IPS DF 6.9 (cell line): ENCODE measurements around the gene RPL22.
A peak's percentile ranks its signal among the peaks of the same experiment; 100 is the strongest.

Source experiments
- DNase-seq: peaks from one replicate; pipeline ENCODE4 v3.0.0-alpha.2; 2013; ENCODE audit warnings: low read depth, low spot score
- H3K27ac ChIP-seq: one replicate; pipeline ENCODE4 v1.5.1; 2013; ENCODE audit warnings: low read length, control low read depth
- H3K27me3 ChIP-seq: 2 replicates; pipeline ENCODE4 v1.6.1; 2013; ENCODE audit warnings: mild to moderate bottlenecking, low read length; ENCODE audit not compliant: control insufficient read depth, insufficient read depth
- H3K36me3 ChIP-seq: 2 replicates; pipeline ENCODE4 v1.6.1; 2013; ENCODE audit warnings: low read length; ENCODE audit not compliant: control insufficient read depth, insufficient read depth
- H3K4me1 ChIP-seq: 2 replicates; pipeline ENCODE4 v1.6.1; 2013; ENCODE audit warnings: low read length; ENCODE audit not compliant: control insufficient read depth, insufficient read depth
- H3K4me3 ChIP-seq: 2 replicates; pipeline ENCODE4 v1.5.1; 2013; ENCODE audit warnings: mild to moderate bottlenecking, low read length
- H3K9me3 ChIP-seq: 2 replicates; pipeline ENCODE4 v1.6.1; 2013; ENCODE audit warnings: low read length, inconsistent platforms; ENCODE audit not compliant: control insufficient read depth, insufficient read depth
- WGBS: extraction: QIAGEN DNeasy Blood & Tissue Kit; methylation state at CpG from one replicate; pipeline ENCODE4 v1.1.7; 2013; ENCODE audit warnings: mixed read lengths, missing lambda C conversion rate; ENCODE audit not compliant: insufficient read length, insufficient coverage; 5-methylcytosine and 5-hydroxymethylcytosine counted together

The RPL22 gene

DNA sequence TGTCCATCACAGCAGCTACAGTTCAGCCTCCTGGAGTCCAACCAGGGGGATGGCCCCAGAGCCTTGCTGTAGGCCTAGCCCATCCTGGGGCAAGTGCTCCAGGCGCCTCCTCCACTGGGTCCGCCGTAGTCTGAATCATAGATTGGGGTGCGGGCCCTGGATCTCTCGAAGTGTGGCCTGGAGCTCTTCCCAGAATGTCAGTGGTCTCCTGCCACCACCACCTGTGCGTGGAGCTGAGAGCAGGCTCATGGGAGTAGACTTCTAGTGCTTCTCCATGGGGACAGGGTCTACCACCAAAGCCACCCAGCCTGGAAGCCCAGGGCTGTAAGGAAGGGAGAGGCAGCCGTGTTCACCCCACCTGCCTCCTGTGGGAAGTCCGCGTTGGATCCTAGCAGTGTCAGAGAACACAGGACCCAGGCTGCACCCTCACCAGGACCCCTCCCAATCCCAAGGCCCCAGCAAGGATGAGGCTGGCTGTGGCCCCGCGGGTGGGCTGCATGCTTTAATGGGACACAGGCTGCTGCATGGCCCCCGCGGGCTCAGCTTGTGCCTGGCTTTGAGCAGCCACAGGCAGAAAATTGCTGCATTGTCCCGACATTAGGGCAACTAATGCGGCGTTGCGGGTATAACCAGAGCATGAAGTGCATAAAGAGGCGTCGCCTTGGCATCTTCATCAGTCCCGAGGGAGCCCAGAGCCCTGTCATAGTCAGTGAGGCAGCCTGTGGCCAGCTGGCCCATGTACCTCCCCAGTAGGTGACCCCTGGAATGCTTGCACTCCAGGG is 43.8 kb upstream of the RPL22 start:
- H3K4me3 ChIP-seq: peak overlapping the region; percentile 73; the same call in 1 of the 2 replicates
- no CpG with 5 or more reads among the region's 20 CpGs for WGBS
- no peaks in the 10 kb centered on the region for H3K36me3 ChIP-seq
- no peaks in the 10 kb centered on the region; the same call in 1 of the 2 replicates for H3K27me3 ChIP-seq
- H3K4me1 ChIP-seq: peaks cover 16% of the 10 kb centered on the region
- no peaks in the 10 kb centered on the region for H3K9me3 ChIP-seq
- H3K27ac ChIP-seq: no peak overlapping the region
- no peak for DNase-seq

DNA sequence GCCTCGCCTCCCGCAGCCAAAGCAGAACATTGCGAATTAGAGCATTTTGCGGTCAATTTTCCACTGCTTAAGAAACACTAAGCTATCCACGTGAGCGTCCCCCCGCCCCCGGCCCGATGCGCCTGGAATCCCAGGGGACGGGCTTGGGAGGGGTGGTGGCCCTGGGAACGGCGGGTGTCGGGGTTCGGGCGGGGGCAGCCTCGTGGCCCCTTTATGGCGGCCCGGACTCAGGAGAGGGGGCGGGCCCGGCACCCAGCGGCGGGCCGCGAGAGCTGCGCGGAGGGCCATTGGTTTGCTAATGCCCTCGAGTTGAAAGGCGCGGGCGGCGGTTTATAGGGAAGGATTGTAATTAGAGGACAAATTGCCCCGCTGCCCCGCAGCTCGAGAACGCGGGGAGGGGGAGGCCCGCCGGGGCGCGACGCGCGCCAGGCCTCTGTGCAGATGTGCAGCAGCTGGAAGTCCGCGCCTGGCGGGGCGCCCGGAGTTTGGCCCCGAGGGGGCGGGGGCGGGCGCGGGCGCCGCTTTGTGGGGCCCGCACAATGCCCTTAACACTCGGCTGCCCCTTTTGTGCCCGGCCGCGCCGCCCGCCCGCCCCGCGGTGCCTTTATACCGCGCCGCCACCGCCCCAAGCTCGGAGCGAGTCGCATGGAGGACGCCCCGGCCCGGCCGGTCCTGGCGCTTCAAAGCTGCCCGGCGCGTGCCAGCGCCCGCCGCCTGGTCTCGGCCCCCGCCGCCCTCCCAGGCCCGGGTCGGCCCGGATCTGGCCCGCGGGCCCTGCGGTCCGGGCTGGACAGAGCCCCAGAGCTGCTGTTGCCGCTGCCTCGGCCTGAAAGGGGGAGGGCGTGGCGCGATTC is 42.7 kb upstream of the RPL22 start:
- no peaks in the 10 kb centered on the region for H3K27me3 ChIP-seq
- H3K4me1 ChIP-seq: peaks cover 16% of the 10 kb centered on the region
- peak overlapping the region; percentile 15; the same call in 1 of the 2 replicates for H3K4me3 ChIP-seq
- no peak for DNase-seq
- WGBS: no CpG with 5 or more reads among the region's 99 CpGs
- no peaks in the 10 kb centered on the region for H3K36me3 ChIP-seq
- H3K27ac ChIP-seq: no peak overlapping the region
- no peaks in the 10 kb centered on the region for H3K9me3 ChIP-seq

DNA sequence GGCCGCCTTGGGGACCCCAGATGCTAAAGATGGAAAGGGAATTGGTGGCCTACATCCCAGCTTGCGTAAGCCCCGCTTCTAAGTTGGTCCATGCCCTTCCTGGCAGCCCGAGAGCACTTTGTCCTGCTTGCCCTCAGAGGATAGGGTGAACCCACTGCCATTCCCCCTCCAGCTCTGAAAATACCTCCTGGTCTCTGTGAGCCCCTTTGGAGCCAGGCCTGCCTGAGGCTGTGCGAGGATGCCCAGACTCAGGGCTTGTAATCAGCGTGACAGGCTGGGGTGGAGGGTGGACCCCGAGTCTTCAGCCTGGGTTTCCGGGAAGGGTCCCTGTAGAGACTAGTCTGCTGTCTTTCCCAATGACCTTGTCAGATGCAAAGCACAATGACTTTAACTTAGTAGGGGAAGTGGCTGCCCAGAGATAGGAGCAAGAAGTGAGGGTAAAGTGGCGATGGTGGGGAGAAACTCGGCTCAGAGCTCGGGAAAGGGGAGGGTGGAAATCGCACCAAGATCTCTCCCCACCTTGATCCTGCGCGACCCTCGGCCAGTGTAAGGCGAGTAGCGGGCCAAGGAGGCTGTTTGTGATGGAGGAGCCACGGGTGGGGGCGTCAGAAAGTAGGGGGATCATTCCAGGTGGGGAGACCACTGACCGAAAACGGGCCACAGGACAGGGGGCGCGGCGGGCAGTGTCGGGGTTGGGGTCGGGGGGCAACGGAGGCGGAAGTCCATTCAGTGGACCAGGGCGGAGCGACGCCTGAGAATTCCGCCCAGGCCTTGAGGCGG is 41.9 kb upstream of the RPL22 start:
- no peak for DNase-seq
- Histone ChIP-seq H3K27ac (no peak overlapping the region), H3K4me1 (peaks cover 16% of the 10 kb centered on the region), H3K9me3 (no peaks in the 10 kb centered on the region), H3K4me3 (no peak overlapping the region; the same call in 1 of the 2 replicates), H3K27me3 (no peaks in the 10 kb centered on the region), H3K36me3 (no peaks in the 10 kb centered on the region)
- no CpG with 5 or more reads among the region's 33 CpGs for WGBS

DNA sequence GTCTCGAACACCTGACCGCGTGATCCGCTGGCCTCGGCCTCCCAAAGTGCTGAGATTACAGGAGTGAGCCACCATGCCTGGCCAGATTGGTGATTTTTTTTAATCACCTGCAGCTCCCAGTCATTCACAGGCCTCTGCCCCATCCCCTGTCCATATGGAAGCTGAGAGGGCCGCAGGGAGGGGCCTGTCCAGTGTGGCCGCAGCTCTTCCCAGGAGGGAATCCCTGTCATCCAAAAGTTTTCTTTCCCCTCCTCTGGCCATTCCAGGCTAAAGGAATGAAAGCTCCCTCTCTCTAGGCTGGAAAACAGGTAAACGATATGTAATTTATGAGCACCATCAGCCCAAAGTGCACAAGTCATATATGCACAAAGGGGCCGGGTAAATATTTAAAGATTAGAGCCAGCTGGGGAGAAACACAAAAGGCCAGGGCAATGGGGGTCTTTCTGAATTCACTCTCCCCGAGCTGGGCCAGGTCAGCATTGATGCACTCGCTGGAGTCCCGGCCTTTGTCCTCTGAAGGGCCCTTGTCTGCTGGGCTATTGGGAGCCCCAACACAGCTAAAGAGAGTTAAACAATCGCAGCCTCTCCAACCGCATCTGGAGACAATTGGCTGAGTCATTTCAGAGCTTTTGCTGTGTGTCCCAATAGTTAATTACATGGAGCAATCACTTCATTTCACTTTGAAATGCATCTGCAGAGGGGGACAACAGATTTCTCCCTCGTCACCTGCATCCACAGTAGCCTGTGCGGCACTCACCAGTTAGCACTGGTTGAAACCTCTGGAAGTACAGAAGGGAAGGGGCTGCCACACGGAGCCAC is 40.8 kb upstream of the RPL22 start:
- Histone ChIP-seq H3K4me3 (no peak overlapping the region), H3K27me3 (no peaks in the 10 kb centered on the region), H3K9me3 (no peaks in the 10 kb centered on the region), H3K36me3 (no peaks in the 10 kb centered on the region), H3K4me1 (peaks cover 16% of the 10 kb centered on the region), H3K27ac (no peak overlapping the region)
- WGBS: no CpG with 5 or more reads among the region's 17 CpGs
- no peak for DNase-seq

DNA sequence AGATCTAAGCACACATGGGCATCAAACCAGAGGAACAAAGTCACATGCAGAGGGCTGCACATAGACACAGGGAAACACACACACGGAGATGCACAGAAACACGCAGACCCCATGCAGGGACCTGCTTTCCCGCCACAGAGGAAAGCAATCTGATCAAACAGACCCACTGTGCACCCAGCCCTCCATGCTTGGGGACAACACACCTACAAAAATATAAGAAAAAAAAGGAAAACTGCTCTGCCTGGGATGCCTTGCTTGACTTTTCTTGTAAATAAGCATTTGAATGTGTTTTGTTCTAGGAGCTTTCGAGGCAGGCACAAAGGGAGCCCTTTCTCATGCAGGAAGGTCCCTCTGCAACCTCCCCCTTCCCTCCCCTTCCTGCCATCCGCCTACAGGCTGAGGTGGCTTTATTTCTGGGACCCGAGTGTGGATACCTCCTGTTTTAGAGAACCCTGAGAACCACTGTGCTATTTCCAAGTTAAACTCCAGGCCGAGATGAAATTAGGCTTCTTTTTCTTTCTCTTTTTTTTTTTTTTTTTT is 39.9 kb upstream of the RPL22 start:
- WGBS: no CpG with 5 or more reads among the region's 7 CpGs
- Histone ChIP-seq H3K36me3 (no peaks in the 10 kb centered on the region), H3K9me3 (no peaks in the 10 kb centered on the region), H3K4me1 (peaks cover 18% of the 10 kb centered on the region), H3K4me3 (no peak overlapping the region), H3K27me3 (no peaks in the 10 kb centered on the region), H3K27ac (peak overlapping the region; percentile 22)
- no peak for DNase-seq

DNA sequence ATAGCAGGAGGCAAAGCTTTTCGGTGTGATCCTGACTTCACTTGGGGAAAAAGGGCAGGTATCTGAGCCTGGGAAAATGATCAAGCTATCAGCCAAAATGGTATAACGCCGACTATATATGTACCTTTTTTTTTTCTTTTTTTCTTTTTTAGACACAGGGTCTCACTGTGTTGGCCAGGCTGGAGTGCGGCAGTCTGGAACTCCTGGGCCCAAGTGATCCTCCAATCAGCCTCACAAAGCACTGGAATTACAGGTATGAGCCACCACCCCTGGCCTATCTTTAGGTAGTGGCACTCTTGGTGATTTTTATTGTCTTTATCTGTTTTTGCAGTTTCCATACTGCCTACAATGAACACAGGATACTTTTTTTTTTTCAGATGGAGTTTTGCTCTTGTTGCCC is 37.7 kb upstream of the RPL22 start:
- no peak for DNase-seq
- no peak overlapping the region for H3K27ac ChIP-seq
- peaks cover 2% of the 10 kb centered on the region; the same call in 1 of the 2 replicates for H3K36me3 ChIP-seq
- H3K27me3 ChIP-seq: no peaks in the 10 kb centered on the region
- no peak overlapping the region for H3K4me3 ChIP-seq
- H3K9me3 ChIP-seq: no peaks in the 10 kb centered on the region
- H3K4me1 ChIP-seq: peaks cover 9% of the 10 kb centered on the region
- no CpG with 5 or more reads among the region's 4 CpGs for WGBS

- no peaks in the 10 kb centered on the region for H3K9me3 ChIP-seq
- no peak for DNase-seq
- peaks cover 5% of the 10 kb centered on the region; the same call in 1 of the 2 replicates for H3K36me3 ChIP-seq
- no CpG with 5 or more reads among the region's 30 CpGs for WGBS
- H3K4me1 ChIP-seq: peaks cover 3% of the 10 kb centered on the region; the same call in 1 of the 2 replicates
- no peaks in the 10 kb centered on the region for H3K27me3 ChIP-seq
- no peak overlapping the region for H3K27ac ChIP-seq
- H3K4me3 ChIP-seq: peak overlapping the region; percentile 98
Observed at GRCh38 chr1:6235296-6235677, 35.9 kb upstream of the RPL22 start.

GRCh38 chr1:6234502-6235295 is 35.3 kb upstream of the RPL22 start:
- Histone ChIP-seq H3K4me3 (peak overlapping the region; percentile 98; the same call in 1 of the 2 replicates), H3K4me1 (peaks cover 3% of the 10 kb centered on the region; the same call in 1 of the 2 replicates), H3K27me3 (no peaks in the 10 kb centered on the region), H3K9me3 (no peaks in the 10 kb centered on the region), H3K36me3 (peaks cover 5% of the 10 kb centered on the region; the same call in 1 of the 2 replicates), H3K27ac (no peak overlapping the region)
- DNase-seq: no peak
- WGBS: no CpG with 5 or more reads among the region's 20 CpGs

- Histone ChIP-seq H3K4me3 (no peak overlapping the region), H3K27me3 (no peaks in the 10 kb centered on the region), H3K27ac (no peak overlapping the region), H3K9me3 (no peaks in the 10 kb centered on the region), H3K36me3 (peaks cover 5% of the 10 kb centered on the region; the same call in 1 of the 2 replicates), H3K4me1 (peaks cover 3% of the 10 kb centered on the region; the same call in 1 of the 2 replicates)
- DNase-seq: no peak
- WGBS: no CpG with 5 or more reads among the region's 1 CpG
Observed at GRCh38 chr1:6233376-6233775, 34.0 kb upstream of the RPL22 start.
